Endothelial cell of umbilical vein (primary cell): ENCODE data around the gene GDPGP1.

ENCODE experiments used
- CTCF ChIP-seq, 2 donors: IDR thresholded peaks; 1 replicate in 1 of 2; 2 replicates in 1 of 2; pipeline ENCODE4 v1.5.1; 2011; ENCODE audit warnings: low read length in 2 of 2, mild to moderate bottlenecking in 2 of 2, moderate library complexity in 2 of 2, control low read depth in 1 of 2, inconsistent platforms in 1 of 2, low read depth in 1 of 2; ENCODE audit not compliant: insufficient read depth in 1 of 2; ENCODE audit errors: extremely low read depth in 1 of 2
- EZH2 ChIP-seq: IDR thresholded peaks from 2 replicates; pipeline ENCODE4 v1.6.1; 2012; ENCODE audit warnings: borderline replicate concordance, low read depth, mild to moderate bottlenecking, moderate library complexity, low read length, inconsistent platforms; ENCODE audit not compliant: severe bottlenecking
- FOS ChIP-seq: IDR thresholded peaks from 2 replicates; pipeline ENCODE4 v1.6.1; 2011; ENCODE audit warnings: mild to moderate bottlenecking, low read length, moderate library complexity, borderline replicate concordance; ENCODE audit not compliant: insufficient read depth
- GATA2 ChIP-seq: IDR thresholded peaks from 2 replicates; pipeline ENCODE4 v1.7.0; 2011; ENCODE audit warnings: low read depth, mild to moderate bottlenecking, moderate library complexity, mixed read lengths, low read length; ENCODE audit not compliant: insufficient read length, insufficient read depth
- MAX ChIP-seq: IDR thresholded peaks from 2 replicates; pipeline ENCODE4 v1.6.1; 2011; ENCODE audit not compliant: insufficient read depth, insufficient read length
- MYC ChIP-seq: IDR thresholded peaks from one replicate; pipeline ENCODE4 v1.6.1; 2011; ENCODE audit warnings: mild to moderate bottlenecking, low read depth, low read length
- POLR2A ChIP-seq: IDR thresholded peaks from 2 replicates; pipeline ENCODE4 v1.6.1; 2012; ENCODE audit warnings: low read depth, mild to moderate bottlenecking, control low read depth, low read length
- POLR2AphosphoS5 ChIP-seq: IDR thresholded peaks from 2 replicates; pipeline ENCODE4 v1.6.1; 2012; ENCODE audit warnings: low read depth, mild to moderate bottlenecking, control low read depth, low read length, moderate library complexity; ENCODE audit not compliant: insufficient read depth

DNA sequence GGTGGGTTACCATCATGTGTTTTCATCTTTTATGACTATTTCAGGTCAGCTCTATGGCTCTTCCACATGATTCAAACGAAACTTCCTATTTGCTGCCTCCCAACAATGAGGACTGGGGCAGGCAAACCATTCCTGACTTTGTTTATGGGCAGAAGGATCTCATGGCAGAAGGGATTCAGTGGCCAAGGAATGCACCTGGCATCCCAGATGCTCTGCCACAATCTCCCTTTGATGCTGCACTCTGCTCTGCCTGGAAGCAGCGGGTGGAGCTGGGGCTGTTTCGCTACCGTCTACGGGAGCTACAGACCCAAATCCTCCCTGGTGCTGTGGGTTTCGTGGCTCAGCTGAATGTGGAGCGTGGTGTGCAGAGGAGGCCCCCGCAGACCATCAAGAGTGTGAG lies 6.8 kb downstream of the GDPGP1 start:
- TF ChIP-seq CTCF (IDR thresholded peaks at IDR 0.05; ENCODE audit: extremely low read depth in 1 of 2, insufficient read depth in 1 of 2, low read depth in 1 of 2, low read length in 2 of 2) (no peak), EZH2 (no peak), POLR2AphosphoS5 (no peak), POLR2A (no peak), FOS (no peak), MAX (no peak), GATA2 (no peak), MYC (no peak)
